Measurements from ENCODE around the gene PCDHGB4.
"Not testable (repeated sequence)": the region's sequence is repeated elsewhere in the genome, so short reads cannot be mapped to it uniquely, and the experiment has no call there.

The PCDHGB4 gene

GRCh38 chr5:141432726-141433125 lies 45.2 kb downstream of the PCDHGB4 start:
- not testable (repeated sequence) for DNase-seq

GRCh38 chr5:141434006-141434405 lies 46.5 kb downstream of the PCDHGB4 start:
- DNase-seq = no peak

DNA sequence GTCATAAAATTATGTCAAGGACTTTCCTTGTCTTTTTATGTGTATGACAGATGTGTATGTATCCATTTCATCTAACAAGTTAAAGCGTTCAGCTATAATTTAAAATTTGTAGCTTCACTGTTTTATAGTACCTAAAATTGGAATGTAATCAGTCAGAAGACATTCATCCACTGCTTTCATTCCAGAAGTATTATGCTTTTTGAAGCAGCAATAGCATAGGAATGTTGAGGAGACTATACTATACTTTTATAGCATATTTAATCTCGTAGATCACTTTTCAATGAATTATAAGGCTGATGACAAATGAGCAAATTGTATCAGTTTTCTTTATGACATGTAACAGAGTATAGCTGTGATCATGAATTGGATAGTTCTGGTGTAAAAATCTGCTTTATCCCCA lies 49.7 kb downstream of the PCDHGB4 start:
- no peak for DNase-seq

GRCh38 chr5:141439411-141440141 lies 52.1 kb downstream of the PCDHGB4 start:
- DNase-seq = no peak

Measured in CD4-positive, alpha-beta T cell treated with Interleukin-10 for 1 hour (primary cell).